Pons (tissue), 1 donor: ENCODE measurements around the gene RWDD4.

Experiments
- DNase-seq: peaks from one replicate; pipeline ENCODE4 v3.0.0-alpha.2; 2016; ENCODE audit warnings: low spot score

RWDD4 gene

GRCh38 chr4:183600189-183600685 is 58.7 kb downstream of the RWDD4 start:
- no peak for DNase-seq

DNA sequence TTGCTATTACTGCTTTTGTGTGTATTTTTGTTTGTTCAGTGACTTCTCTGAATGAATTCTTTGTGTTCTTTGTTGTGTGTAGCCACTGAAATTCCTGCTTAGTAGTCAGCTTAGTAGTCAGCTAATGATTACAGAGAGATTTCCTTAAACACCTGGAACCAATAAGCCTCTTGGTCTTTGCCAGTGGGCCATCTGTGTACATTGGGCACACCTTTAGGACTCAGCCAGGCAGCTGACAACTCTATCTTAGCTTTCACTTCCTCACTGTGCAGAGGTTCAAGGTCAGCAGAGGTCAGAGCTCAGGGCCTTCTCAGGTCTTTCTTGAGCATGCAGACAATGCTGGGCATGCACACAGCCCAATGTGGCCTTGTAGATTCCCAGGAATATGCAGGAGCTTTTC is 59.3 kb downstream of the RWDD4 start:
- DNase-seq, result no peak

DNA sequence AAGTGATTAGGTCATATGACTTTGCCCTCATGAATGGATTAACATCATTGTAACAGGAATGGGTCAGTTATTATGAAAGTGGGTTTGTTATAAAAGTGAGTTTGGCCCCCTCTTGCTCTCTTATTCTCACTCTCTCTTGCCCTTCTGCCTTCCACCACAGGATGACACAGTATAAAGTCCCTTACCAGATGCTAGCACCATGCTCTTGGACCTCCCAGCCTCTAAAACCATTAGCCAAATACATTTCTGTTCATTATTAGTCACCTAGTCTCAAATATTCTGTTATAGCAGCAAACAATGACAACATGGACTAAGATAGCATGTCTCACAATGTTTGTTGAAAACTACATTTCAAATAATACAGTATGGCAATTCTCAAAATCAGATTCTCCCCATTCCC is 59.7 kb downstream of the RWDD4 start:
- DNase-seq, result no peak

GRCh38 chr4:183596067-183596757 is 62.8 kb downstream of the RWDD4 start:
- no peak for DNase-seq

GRCh38 chr4:183594823-183595222 is 64.2 kb downstream of the RWDD4 start:
- DNase-seq, result no peak

DNA sequence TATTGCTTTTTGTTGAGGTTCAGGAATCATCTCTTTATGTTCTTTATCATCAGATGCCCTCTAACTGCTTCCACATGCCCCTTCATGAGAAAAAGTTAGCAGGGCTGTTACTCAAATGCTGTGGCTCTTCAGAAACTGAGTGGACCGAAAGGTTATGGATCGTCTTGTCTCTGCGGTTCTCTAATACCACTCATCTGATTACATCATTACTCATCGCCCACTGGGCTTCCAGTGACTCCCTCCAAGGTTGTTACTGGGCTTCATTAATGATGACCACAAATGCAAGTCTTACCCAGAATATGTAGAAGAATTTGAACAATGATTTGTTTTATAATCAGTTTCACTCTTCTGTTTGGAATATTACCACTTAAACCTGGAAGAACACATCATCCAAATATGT is 67.7 kb downstream of the RWDD4 start:
- DNase-seq, result no peak
